ENCODE data around the gene RALGAPA2.

RALGAPA2 gene

DNA sequence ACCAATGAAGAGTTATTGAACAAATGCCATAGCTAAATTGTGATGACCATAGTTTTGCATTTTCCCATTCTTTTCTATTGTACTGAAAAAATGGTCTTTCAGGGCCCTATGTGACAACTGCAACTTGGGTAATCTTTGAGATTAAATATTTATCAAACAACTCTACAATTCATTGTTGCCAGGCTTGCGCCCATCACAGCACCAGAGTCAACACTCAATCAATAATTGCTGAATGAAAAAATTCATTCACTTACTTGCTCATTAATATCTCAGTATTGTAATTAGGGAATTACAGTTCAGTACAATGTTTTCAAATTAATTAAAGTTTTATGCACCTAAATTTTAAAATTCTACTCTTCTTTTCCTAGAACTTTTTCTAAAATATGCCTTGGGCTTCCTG is 7.7 kb upstream of the RALGAPA2 start:
- DNase-seq, result no peak

DNA sequence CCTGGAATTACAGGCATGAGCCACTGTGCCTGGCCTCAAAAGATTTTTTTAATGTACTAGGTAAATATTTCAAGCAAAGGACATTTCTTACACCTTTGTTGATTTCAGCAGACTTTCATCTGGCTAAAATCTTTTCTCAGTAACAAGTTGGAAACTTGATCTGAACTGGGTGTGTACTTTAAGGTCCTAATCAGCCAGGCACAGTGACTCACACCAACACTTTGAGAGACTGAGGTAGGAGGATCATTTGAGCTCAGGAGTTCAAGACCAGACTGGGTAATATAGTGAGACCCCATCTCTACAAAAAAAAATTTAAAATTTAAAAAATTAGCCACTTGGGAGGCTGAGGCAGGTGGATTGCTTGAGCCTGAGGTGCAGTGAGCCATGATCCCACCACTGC is 7.0 kb upstream of the RALGAPA2 start:
- DNase-seq, result no peak

DNA sequence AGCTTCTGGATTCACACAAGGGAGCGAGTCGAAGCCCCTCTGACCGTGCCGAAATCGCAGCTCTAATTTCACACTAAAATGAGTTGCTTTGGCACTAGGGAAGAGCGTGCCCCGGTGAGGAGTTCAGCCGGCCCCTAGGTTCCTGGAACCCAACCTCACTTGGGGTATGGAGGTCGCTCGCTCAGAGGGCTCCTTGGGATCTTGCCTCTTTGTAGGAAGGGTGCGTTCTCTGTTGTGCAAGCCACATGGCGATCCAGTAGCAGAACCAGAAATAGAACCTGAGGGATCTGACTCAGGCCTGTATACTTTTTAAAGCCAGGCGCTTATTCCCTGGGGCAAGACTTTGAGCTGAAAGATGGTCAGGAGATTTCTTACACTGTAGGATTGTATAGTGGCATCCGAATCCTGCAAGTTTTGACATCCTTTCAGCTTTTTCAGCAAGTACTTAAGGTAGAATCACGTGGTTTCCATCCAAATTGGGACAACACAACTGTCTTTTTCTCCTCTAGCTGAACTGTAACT is 861 bp upstream of the RALGAPA2 start:
- DNase-seq, result no peak

DNA sequence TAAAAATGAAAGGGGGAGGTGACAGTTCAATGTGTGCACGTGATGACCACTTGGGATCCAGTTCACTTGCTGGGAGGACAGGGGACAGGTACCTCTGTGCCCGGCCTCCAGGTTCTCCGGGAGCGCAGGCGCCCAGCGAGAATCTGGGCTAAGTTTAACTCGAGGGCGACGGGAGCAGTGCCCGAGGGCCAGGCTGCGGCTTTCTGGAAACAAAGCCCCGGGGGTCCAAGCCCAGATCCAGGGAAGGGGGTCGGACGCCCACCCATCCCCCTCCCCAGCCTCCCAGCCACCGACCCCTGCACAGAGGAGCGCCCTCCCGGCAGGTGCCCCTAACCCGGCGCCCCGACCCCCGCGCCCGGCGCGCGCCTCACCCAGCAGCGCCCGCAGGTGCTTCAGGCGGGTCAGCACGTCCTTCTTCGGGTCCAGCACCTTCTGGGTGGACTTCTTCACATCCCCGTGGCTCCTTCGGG is 405 bp downstream of the RALGAPA2 start:
- peak in 1 of 2 experiments; percentile 25 for DNase-seq

DNA sequence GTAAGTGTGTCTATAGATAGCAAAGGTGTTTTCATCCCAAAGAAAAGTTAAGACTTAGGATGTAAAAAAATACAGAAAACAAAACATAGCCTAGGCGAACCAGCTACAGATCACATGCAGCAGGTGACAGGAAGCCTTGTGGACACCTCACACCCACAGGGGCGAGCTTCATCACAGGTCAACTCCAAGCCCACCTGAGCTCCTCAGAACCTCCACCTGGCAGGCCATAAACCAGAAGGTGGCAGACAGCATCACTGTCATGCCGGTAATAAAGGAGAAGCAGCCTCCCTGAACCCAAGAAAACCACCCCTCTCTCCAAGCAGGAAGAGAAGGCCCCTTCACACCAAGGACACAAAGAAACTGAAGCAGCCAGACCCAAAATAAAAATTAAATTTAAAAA is 1.0 kb downstream of the RALGAPA2 start:
- DNase-seq, result no peak

DNA sequence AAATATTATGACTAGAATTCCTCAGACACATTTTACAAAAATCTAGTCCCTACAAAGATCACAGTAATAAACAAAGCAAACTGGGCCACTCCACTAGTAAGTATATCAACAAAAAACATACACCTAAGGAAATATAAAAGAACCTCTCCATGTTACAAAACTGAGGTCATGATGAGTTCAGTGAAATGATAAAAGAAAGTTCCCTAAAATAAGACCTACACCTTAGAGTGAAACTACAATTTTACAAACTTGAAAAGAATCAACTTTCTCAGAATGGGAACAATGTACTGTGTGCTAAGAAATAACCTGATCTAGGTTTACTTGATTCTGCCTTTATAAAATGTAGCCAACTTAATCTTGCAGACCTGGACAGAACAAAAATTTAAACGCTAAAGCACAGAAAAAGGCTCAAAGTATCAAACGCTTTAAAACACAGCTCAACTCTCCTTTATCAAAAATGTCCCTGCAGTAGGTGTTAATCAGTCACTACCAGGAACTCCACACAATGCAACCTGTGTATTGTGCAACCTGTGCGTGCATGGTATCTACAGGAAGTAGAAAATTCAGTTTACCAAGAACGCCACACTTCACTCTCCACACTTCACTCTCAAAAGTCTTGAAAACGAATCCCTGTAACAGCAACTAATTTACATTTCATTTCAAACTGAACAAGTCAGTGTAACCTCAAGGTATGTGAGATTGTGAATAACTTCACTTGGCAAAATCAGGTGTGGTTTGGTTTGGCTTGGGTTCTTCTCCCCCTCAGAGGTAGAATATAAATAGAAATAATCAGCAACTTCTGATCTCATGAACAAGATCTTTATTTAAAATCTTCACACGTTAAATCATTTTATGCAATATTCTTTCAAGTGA is 1.8 kb downstream of the RALGAPA2 start:
- DNase-seq, result no peak

DNA sequence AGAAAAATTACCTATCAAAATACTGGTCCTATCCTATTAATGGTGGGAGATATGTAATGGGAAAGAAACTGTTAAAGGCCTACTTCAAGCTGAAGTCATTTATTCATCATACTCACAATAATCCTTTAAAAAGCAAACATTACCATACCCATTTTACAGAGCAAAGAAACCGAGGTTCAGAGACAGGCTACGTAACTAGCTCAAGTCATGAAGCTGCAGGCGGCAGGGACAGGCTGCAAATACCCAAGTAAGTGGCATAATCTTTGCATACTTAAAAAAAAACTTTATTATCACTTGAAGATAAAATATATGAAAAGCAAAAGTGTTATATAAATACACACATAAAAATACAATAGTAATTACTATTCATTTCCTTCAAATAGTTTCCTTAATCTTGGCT is 2.6 kb downstream of the RALGAPA2 start:
- no peak for DNase-seq

DNA sequence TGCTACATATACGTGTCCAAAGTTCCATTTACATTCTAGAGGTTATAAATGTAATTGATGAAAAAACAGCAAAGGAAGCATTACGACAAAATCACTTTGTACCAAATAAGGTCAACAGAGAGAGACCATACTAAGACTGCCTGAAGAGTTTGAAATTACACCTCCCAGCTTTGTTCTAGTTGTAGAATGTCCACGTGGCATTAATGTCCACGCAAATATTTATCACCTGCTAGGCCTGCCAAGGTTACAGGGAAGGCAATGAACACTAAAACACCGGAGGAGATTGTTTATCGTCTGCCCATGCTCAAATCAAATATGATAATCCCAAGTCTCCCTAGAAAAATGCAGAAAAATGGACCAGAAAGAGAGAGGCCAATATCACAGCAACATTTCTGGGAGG is 6.2 kb downstream of the RALGAPA2 start:
- no peak for DNase-seq

DNA sequence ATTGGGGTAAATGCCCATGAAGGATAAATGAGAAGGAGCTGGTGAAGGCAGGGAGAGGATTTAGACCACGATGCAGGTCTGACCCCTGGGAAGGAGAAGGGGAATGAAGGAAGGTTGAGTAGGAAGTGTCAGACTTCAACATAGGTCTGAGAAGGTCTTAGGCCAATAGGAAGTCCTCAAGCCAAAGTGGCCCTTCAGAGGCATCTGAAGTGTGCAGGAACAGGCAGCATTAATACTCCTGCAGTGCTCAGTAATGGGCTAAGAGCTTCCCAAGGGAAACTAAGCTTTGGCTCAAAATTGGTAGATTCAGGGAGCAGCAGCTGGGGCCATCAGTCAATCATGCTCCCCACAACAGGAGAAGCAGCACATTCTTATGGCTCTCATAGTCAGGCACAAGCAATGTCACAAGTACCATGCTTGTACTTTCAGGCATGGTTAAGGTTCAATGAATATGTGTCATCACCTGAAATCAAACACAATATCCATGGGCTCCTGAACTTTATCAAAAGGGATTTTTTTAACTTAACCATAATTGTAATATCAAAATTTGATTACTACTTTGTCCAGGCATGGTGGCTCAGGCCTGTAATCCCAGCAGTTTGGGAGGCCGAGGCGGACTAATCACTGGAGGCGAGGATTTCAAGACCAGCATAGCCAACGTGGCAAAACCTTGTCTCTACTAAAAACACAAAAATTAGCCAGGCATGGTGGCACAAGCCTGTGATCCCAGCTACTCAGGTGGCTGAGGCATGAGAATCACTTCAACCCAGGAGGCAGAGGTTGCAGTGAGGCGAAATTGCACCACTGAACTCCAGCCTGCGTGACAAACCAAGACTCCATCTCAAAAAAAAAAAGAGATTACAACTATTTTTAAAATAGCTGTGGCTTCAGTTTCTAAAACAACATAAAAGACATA is 9.9 kb downstream of the RALGAPA2 start:
- DNase-seq, result peak; percentile 18 to 26

DNA sequence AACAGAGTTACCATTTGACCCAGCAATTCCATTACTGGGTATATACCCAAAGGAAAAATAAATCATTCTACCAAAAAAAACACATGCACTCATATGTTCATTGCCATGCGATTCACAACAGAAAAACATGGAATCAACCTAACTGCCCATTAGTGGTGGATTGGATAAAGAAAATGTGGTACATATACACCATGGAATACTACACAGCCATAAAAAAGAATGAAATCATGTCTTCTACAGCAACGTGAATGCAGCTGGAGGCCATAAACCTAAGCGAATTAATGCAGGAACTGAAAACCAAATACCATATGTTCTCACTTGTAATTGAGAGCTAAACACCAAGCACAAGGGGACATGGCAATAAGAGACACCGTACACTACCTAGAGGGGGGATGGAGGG is 12.5 kb downstream of the RALGAPA2 start:
- no peak for DNase-seq

DNA sequence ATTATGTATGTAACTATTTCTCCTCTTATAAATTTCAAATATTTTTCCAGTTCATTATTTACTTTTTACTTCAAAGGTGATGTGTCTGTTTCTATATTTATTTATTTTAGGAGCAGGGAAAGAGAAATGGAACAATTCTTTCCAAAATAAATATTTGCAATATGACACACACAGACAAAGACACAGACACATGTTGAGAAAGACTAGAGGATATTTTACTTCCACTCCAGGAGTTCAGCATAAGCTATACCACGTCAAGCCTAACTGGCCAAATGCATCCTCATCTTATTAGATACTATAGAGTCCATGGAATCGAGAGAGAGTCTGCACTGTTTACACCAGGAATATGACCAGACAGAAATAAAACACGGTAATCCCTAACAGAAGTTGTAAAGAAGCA is 13.3 kb downstream of the RALGAPA2 start:
- DNase-seq, result no peak

DNA sequence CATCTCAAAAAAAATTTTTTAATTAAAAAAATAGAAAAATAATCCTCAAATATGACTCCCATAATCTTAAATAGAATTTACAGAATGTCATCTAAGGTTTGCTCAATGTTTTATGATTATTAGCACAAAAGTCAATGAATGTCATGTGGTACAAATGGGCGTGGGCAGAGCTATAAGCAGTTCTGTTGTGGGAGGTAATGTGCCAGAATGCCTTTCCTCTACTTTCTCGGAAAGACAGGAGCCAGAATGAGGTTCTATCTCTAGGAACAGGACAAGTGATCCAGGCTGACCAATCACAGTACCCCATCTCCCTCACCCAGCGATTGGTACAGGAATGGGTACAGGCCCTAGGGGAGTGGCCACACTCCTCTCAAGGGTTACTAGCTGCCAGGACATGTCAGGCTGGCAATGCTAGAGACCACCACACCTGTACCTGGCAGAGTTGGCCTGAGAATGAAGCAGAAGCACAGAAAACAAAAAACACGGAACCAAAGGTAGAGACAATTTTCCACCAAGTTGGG is 15.1 kb downstream of the RALGAPA2 start:
- DNase-seq, result no peak

DNA sequence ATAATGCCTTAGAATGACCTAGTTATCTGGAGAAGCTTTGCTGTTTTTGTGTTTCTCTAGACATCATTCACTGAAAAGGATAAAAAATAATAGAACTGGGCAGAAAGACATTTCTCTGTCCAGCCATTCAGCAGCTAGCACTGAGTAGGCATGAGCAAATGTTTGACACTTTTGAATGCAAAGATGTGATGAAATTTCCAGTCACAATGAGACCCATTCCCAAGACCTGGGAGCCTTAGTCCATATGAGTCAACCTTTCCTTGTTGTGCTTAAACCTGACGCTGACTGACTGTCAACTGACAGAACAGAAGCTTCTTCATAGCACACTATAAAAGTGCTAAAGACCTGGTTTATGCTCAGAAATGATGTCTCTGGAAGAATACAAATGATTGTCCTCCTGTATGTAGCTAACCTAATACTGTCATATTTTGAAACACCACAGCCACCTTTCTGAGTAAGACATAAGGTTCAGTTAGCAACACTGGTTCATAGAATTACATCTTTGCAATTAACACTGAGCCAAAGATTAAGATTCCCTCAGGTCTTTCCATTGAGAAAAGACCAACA is 17.1 kb downstream of the RALGAPA2 start:
- DNase-seq, result no peak

DNA sequence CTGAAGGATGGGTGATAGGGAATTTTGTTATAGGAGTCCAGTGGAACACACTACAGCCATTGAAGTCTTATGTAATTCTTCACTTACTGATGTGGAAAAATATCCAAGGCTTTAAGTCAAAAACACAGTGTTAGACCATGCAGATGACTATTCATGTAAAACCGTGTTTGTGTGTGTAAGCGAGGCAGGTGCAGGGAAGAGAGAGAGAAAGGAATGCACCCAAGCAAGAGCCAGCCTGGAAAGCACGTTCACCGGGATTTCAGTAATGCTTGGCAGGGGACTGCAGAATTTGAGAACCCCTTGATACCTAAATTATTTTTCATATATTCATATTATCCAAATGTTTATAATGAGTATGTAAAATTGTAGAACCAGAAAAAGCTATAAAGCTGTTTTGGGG is 17.9 kb downstream of the RALGAPA2 start:
- no peak for DNase-seq

DNA sequence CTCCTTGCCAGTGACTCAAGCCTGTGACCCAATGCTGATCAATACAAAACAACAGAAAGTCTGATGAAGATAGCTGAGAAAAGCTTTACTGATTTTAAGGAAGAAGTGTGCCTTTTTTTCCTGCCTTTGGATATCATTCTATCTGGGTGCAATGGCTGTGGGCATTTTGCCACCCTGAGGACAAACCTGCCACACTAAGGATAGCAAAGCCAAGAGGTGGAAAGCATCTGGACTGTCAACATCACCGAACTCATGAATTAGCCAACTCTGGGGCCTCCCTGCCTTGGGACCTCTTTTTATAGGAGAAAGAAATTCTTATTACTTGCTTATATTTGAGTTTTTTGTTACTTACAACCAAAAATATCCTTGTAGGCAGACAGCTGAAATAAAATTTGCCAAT is 19.9 kb downstream of the RALGAPA2 start:
- no peak for DNase-seq

DNA sequence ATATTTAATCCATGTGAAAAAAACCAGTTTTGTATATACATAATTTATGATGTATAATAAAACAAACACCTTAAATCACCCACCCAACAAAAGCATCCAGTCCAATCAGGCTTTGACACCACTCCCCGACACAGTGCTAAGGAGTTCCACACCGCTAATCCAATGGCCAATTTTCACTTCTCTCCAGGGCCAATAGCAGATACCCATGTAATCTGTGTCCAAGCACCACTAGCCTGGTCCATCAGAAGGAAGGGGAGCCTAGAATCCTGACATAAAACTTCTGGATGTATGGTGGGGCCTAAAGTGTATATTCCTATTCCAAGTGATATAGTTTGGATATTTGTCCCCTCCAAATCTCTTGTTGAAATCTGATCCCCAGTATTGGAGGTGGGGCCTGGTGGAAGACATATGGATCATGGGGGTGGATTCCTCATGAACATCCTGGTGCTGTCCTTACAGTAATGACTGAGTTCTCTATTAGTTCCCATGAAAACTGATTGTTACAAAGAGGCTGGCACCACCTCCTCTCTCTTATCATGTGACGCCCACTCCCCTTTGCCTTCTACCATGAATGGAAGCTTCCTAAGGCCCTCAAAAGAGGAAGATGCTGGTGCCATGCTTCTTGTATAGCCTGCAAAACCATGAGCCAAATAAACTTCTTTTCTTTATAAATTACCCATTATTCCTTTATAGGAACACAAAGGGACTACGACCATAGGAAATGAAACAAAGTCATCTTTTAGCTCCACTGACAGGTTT is 20.8 kb downstream of the RALGAPA2 start:
- DNase-seq, result peak in 1 of 2 experiments; percentile 24

DNA sequence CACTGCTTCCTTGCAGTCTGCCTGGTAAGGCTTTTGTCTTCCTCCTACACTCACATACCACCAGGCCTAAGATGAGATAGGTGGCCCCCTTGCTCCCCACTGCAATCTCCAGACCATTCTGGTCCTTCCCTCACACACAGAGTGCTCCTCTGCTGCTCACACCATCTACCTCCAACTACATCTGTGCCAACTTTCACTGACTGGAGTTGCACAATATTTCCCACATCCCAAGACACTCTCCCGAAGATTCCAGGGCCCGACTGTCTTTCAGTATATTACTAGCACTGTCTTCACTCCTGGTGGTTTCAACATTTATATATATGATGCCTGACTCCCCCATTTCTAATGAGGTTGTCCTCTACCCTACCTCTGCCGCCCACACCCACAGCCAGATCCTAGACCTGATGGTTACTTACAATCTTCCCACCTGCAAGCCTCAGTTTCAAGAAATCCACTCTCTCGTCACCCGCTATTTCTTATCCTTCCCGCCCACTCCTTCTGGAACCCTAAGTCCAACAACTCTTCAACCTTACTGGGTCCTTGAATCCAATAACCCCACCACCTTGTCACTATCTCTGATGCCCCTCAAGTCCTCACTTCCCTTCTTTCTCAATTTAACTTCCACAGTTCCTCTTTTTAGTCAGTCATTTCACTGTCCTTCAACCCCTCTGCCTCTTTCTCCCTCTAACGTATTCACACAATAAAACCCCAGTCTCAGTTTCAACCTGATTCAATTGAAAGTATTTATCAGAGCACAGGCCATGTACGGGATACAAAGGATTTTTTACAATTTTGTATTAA is 21.6 kb downstream of the RALGAPA2 start:
- DNase-seq, result no peak

DNA sequence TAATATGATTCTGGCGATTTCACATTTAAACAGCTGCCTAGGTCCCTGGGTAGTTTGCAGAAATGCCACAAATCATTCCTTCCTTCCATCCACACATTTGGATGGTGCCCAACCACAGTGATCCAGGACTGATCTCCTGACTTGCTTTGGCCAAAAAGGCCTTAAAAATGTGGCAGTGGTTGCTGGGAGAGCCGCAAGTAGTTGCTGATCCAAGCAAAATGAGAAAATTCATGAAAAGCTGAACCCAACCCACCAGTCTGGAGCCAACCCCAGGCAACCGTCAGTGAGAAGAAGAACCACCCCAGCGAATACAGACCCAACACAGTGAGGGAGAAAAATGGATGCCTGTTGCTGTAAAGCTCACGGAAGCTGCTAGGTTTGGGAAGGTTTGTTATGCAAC is 25.1 kb downstream of the RALGAPA2 start:
- DNase-seq, result no peak

DNA sequence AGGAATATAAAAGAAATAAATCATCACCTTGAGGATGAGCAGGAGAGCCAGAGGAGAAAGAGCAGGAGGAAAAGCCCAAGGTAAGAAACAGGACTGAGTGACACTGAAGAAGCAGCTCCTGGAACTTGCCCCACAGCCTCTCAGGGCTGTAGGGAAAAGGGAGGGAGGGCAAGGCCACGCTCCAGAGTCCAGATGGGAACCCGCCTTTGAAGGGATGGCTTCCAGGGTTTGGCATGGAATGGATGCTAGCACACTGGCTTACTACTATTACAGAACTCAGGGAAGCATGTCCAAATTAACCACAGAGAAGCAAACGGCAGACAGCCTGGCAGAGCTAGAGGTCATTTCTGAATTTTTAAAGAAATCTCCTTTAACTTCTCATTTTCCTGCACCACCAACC is 26.8 kb downstream of the RALGAPA2 start:
- DNase-seq, result peak in 1 of 2 experiments; percentile 17

DNA sequence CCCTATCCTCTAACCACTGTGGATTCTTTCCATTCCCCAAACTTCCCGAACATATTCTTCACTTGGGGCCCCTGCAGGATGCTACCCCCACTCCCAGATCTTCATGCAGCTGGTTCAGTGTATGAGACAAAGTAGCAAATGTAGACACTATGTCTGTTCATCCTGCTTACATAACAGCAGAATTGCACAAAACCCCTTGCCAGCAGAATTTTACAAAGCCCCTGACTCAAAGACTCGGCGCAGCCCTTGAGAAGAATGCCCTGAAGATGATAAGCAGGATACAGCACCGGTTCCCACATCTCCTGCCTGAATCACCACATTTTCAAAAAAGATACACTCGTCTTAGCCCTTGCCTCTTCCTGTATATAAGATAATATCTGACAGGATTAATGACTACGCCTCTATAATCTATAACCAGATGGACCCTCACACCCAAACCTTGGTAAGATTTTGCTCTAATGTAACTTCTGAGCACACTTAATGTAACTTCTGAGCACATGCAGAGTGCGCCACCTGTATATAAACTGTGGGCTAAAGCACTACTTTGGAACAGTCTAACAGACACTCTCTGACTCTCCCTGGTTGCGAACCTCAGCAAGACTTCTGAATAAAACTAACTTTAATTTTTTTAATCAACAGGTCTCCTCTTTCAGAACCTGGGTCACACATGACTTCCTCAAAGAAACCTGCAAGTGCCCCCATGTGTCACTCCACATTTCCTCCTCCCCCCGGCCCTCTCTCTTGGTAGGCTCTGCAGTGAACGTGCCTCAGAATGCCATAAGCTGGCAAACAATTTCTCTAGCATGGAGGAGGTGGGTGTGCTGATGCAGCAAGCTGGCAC is 28.7 kb downstream of the RALGAPA2 start:
- peak; percentile 44 to 56 for DNase-seq

Measured in NCI-H524 (cell line).